K562 (cell line): ENCODE results near the gene APOBEC3A. TPM values are rescaled to one million over a fixed set of nuclear protein-coding genes. Genes with fewer than 3 reads are reported as not detected.

Experiments
- ATAC-seq: fragments of 200-7000 bp; cut with Tn5 transposase; 3 replicates; pipeline ENCODE4 v1.9.1; 2020; ENCODE audit warnings: moderate library complexity
- BruUV-seq: library from RNA; stranded (reverse); fragments of 400-500 nt; replicated peaks from 2 replicates; lab custom pipeline; 2021; lab: Mats Ljungman, UMichigan
- CTCF ChIA-PET: fragments of 300-600 bp; formaldehyde crosslinking; extraction: SDS; loops from one replicate; lab custom pipeline; 2021; ENCODE audit warnings: low intra/inter-chr PET ratio; lab: Yijun Ruan, JAX
- POLR2A ChIA-PET: fragments of 300-600, 350-650 bp; sonication (Branson Sonifier 250); formaldehyde crosslinking; extraction: SDS; loops from one replicate; lab custom pipeline; 2021; ENCODE audit warnings: antibody characterized with exemption, inconsistent platforms; lab: Yijun Ruan, JAX
- DNase-seq, 4 experiments: peaks; one replicate each; pipeline versions ENCODE4 v3.0.0 to v3.0.0-alpha.2; 2011 to 2018; ENCODE audit warnings: low spot score in 3 of 4, mixed read lengths in 3 of 4; ENCODE audit errors: extremely low read depth in 1 of 4
- FAIRE-seq: peaks from 2 replicates; lab custom pipeline; 2011; peaks lifted over from hg19 to GRCh38; lab: Jason Lieb, UNC
- H2AFZ ChIP-seq: 2 replicates; pipeline ENCODE4 v1.6.0; 2011; ENCODE audit warnings: low read depth, low read length, control low read depth, inconsistent platforms
- H3K27ac ChIP-seq: fragments of 200-600 bp; 3 replicates; pipeline ENCODE4 v1.8.0; 2011; ENCODE audit warnings: low read depth, mild to moderate bottlenecking, control low read depth, inconsistent platforms, low read length, moderate library complexity, mixed read lengths; ENCODE audit errors: extremely low read depth
- H3K27me3 ChIP-seq, 2 experiments: fragments of 300-600 bp in 1 of 2; 2 replicates in 1 of 2; 3 replicates in 1 of 2; pipeline versions ENCODE4 v1.6.0 to v1.8.0; 2011; ENCODE audit warnings: inconsistent platforms in 2 of 2, low read length in 2 of 2, mild to moderate bottlenecking in 1 of 2, mixed read lengths in 1 of 2, moderate library complexity in 1 of 2; ENCODE audit not compliant: control insufficient read depth in 2 of 2, insufficient read depth in 2 of 2
- H3K36me3 ChIP-seq: fragments of 300-600 bp; 3 replicates; pipeline ENCODE4 v1.8.0; 2011; ENCODE audit warnings: mild to moderate bottlenecking, low read length, inconsistent platforms; ENCODE audit not compliant: control insufficient read depth, insufficient read depth
- H3K4me1 ChIP-seq, 2 experiments: fragments of 200-600 bp in 1 of 2; replicated peaks in 1 of 2; 2 replicates in 1 of 2; 3 replicates in 1 of 2; pipeline versions ENCODE4 v1.5.1 to v1.8.0; 2011; ENCODE audit warnings: inconsistent platforms in 2 of 2, low read length in 2 of 2, mild to moderate bottlenecking in 1 of 2, mixed read lengths in 1 of 2, moderate library complexity in 1 of 2; ENCODE audit not compliant: control insufficient read depth in 2 of 2, insufficient read depth in 2 of 2
- H3K4me2 ChIP-seq: 2 replicates; pipeline ENCODE4 v1.6.1; 2011; ENCODE audit warnings: low read length, control low read depth, inconsistent platforms, mixed read lengths; ENCODE audit not compliant: insufficient read depth
- H3K4me3 ChIP-seq: fragments of 200-600 bp; sonication (generic), shearing (Covaris generic); 2 replicates; pipeline ENCODE4 v1.5.1; 2016; ENCODE audit warnings: control low read depth, inconsistent platforms
- H3K79me2 ChIP-seq: fragments of 200-600 bp; 3 replicates; pipeline ENCODE4 v1.8.0; 2011; ENCODE audit warnings: low read length, inconsistent platforms; ENCODE audit not compliant: control insufficient read depth, insufficient read depth
- H3K9ac ChIP-seq, 2 experiments: 2 replicates each; pipeline versions ENCODE4 v1.6.0 to v1.6.1; 2011; ENCODE audit warnings: low read depth in 2 of 2, low read length in 2 of 2, control low read depth in 1 of 2, inconsistent platforms in 1 of 2, mild to moderate bottlenecking in 1 of 2, mixed read lengths in 1 of 2; ENCODE audit not compliant: insufficient read depth in 1 of 2
- H3K9me1 ChIP-seq: one replicate; pipeline ENCODE4 v1.6.0; 2011; ENCODE audit warnings: inconsistent platforms, mild to moderate bottlenecking, low read length, moderate library complexity; ENCODE audit not compliant: control insufficient read depth, insufficient read depth
- H3K9me3 ChIP-seq: replicated peaks from 2 replicates; pipeline ENCODE4 v1.5.1; 2011; ENCODE audit warnings: low read depth, low read length, inconsistent platforms; ENCODE audit not compliant: control insufficient read depth, insufficient read depth
- H4K20me1 ChIP-seq: replicated peaks from 2 replicates; pipeline ENCODE4 v1.6.1; 2011; ENCODE audit warnings: low read length, inconsistent platforms, mixed read lengths; ENCODE audit not compliant: control insufficient read depth, insufficient read depth
- CBFB ChIP-seq: sonication (generic); formaldehyde crosslinking; IDR thresholded peaks from 2 replicates; pipeline ENCODE4 v1.4.0; 2020; ENCODE audit warnings: mild to moderate bottlenecking, missing genetic modification reagents
- PHB ChIP-seq: fragments of 250-450 bp; sonication (Bioruptor Pico); IDR thresholded peaks from 2 replicates; pipeline ENCODE4 v1.5.0; 2021
- REST ChIP-seq, 2 experiments: fragments of 450-650 bp; formaldehyde crosslinking in 1 of 2; IDR thresholded peaks; 2 replicates each; pipeline versions ENCODE4 v1.4.0 to v1.6.1; 2014 to 2020; ENCODE audit warnings: mild to moderate bottlenecking in 2 of 2, borderline replicate concordance in 1 of 2, low read depth in 1 of 2
- ZNF699 ChIP-seq: fragments of 250-450 bp; sonication (Bioruptor Pico); IDR thresholded peaks from 2 replicates; pipeline ENCODE4 v1.8.0; 2021; ENCODE audit warnings: mild to moderate bottlenecking, moderate library complexity; ENCODE audit not compliant: insufficient replicate concordance
- WGBS: fragments of 100-300 bp; shearing (Covaris generic); methylation state at CpG from one replicate; pipeline ENCODE4 v1.1.6; 2016; ENCODE audit warnings: low coverage, mixed read lengths; ENCODE audit not compliant: insufficient coverage; ENCODE audit errors: missing lambda C conversion rate; 5-methylcytosine and 5-hydroxymethylcytosine counted together
- in situ Hi-C: fragments of 300-500 bp; cut with MboI; formaldehyde crosslinking; loops from 4 replicates; pipeline ENCODE4 v1.15.0; 2018; ENCODE audit warnings: inconsistent platforms, mixed read lengths
- intact Hi-C: fragments of 100-400 bp; cut with micrococcal nuclease; formaldehyde crosslinking; loops from 2 replicates; pipeline ENCODE4 v1.14.2; 2022
- polyA plus RNA-seq, 8 experiments: library from polyadenylated mRNA; depleted of rRNA in 4 of 8; stranded (reverse) in 5 of 8; unstranded in 3 of 8; fragments of >200 nt; fragmentation: Nextera tagmentation in 2 of 8; fragmentation: Illumina TruSeq in 1 of 8; extraction: Ambion mirVana in 2 of 8; extraction: Trizol in 1 of 8; gene quantifications; 2 replicates each; pipeline versions ENCODE4 v1.2.1 to v1.2.3, GENCODE V29; 2011 to 2014; ENCODE audit warnings: inconsistent platforms in 1 of 8, missing spikeins in 1 of 8
- total RNA-seq, 7 experiments: library from RNA; depleted of rRNA in 6 of 7; stranded (reverse); fragments of >200 nt in 6 of 7; fragmentation: Illumina TruSeq in 2 of 7; extraction: Trizol in 2 of 7; gene quantifications; 2 replicates each; pipeline versions ENCODE4 v1.2.1 to v1.2.3, GENCODE V29; 2011 to 2021; ENCODE audit warnings: low replicate concordance in 1 of 7

The APOBEC3A gene
- total and polyA plus RNA-seq, 9 of the 15 experiments (the other 6 are each of a cell fraction or from before 2014, with no cell fraction given) = 0.04 TPM; not detected in 8

- no peak overlapping the region for H3K4me3 ChIP-seq
Observed at GRCh38 chr22:38949889-38950405, 7.5 kb upstream of the APOBEC3A start.

More at GRCh38 chr22:38949889-38950405, 7.5 kb upstream of the APOBEC3A start:
- Histone ChIP-seq H3K9me3 (no peaks in the 10 kb centered on the region), H3K4me1 (peaks cover 5 to 18% of the 10 kb centered on the region in 2 experiments; a peak in 4 of 5 replicates), H3K36me3 (no peaks in the 10 kb centered on the region), H3K27ac (no peak overlapping the region), H3K27me3 (peaks cover 12 to 25% of the 10 kb centered on the region in 2 experiments), H3K9me1 (no peaks in the 10 kb centered on the region), H2AFZ (no peak overlapping the region), H3K9ac (peak overlapping the region in 1 of 2 experiments; percentile 35; a peak in 1 of 4 replicates), H3K79me2 (no peaks in the 10 kb centered on the region), H3K4me2 (no peak overlapping the region), H4K20me1 (0 out of 2 replicates have a peak, but pooled peaks cover 4% of the 10 kb centered on the region)
- intact Hi-C loops = no loop called here
- in situ Hi-C loops = no loop called here
- DNase-seq = no peak
- ChIA-PET CTCF (no interaction called here), POLR2A (interaction anchor here (1.0 kb wide), 1 partner anchor 11 kb away, joined by 3 read pairs; no protein-coding TSS in a partner anchor)
- TF ChIP-seq REST (IDR thresholded peaks at IDR 0.05; ENCODE audit: borderline replicate concordance) (peak; percentile 38), REST (CRISPR knock-in tag; IDR thresholded peaks at IDR 0.05; ENCODE audit: low read depth) (no peak), CBFB (CRISPR knock-in tag) (no peak), PHB (CRISPR knock-in tag) (no peak), ZNF699 (CRISPR knock-in tag) (no peak)
- ATAC-seq = no peak
- WGBS = 7% methylated on average over 4 of the region's 8 CpGs
- no peak for FAIRE-seq
- no TSS peak for BruUV-seq
